ENCODE measurements around the gene P2RY8.
"Not testable (repeated sequence)": the region's sequence is repeated elsewhere in the genome, so short reads cannot be mapped to it uniquely, and the experiment has no call there.

The P2RY8 gene

GRCh38 chrX:1475481-1475880 is 61.5 kb downstream of the P2RY8 start:
- H3K27ac ChIP-seq = peak overlapping the region; percentile 9
- TF ChIP-seq CTCF (IDR thresholded peaks at IDR 0.05) = no peak
- no peaks in the 10 kb centered on the region for H3K36me3 ChIP-seq
- H3K4me1 ChIP-seq (ENCODE audit: control insufficient read depth in 1 of 2, insufficient read depth in 1 of 2, low read depth in 1 of 2, low read length in 1 of 2) = peaks cover 23 to 28% of the 10 kb centered on the region in 2 experiments
- H3K9me3 ChIP-seq = no peaks in the 10 kb centered on the region
- H3K27me3 ChIP-seq = no peaks in the 10 kb centered on the region
- H3K4me3 ChIP-seq (ENCODE audit: low read depth in 1 of 2, low read length in 1 of 2) = no peak overlapping the region

- peaks cover 23 to 28% of the 10 kb centered on the region in 2 experiments for H3K4me1 ChIP-seq (ENCODE audit: control insufficient read depth in 1 of 2, insufficient read depth in 1 of 2, low read depth in 1 of 2, low read length in 1 of 2)
- not testable (repeated sequence) for H3K27me3 ChIP-seq; H3K36me3 ChIP-seq; H3K4me3 ChIP-seq (ENCODE audit: low read depth in 1 of 2, low read length in 1 of 2); H3K9me3 ChIP-seq; H3K27ac ChIP-seq
Observed at GRCh38 chrX:1474593-1474992, 62.4 kb downstream of the P2RY8 start.

GRCh38 chrX:1472975-1473374 is 64.0 kb downstream of the P2RY8 start:
- H3K36me3 ChIP-seq = no peaks in the 10 kb centered on the region
- no peak for TF ChIP-seq CTCF (IDR thresholded peaks at IDR 0.05)
- no peaks in the 10 kb centered on the region for H3K27me3 ChIP-seq
- H3K4me1 ChIP-seq (ENCODE audit: control insufficient read depth in 1 of 2, insufficient read depth in 1 of 2, low read depth in 1 of 2, low read length in 1 of 2) = peaks cover 15 to 19% of the 10 kb centered on the region in 2 experiments
- H3K9me3 ChIP-seq = no peaks in the 10 kb centered on the region
- no peak overlapping the region for H3K27ac ChIP-seq
- H3K4me3 ChIP-seq (ENCODE audit: low read depth in 1 of 2, low read length in 1 of 2) = no peak overlapping the region

- Histone ChIP-seq H3K36me3 (peaks cover 30% of the 10 kb centered on the region), H3K4me3 (ENCODE audit: low read depth in 1 of 2, low read length in 1 of 2) (no peak overlapping the region), H3K27ac (peak overlapping the region; percentile 86), H3K4me1 (ENCODE audit: control insufficient read depth in 1 of 2, insufficient read depth in 1 of 2, low read depth in 1 of 2, low read length in 1 of 2) (peaks cover 26 to 33% of the 10 kb centered on the region in 2 experiments), H3K27me3 (no peaks in the 10 kb centered on the region), H3K9me3 (no peaks in the 10 kb centered on the region)
- TF ChIP-seq CTCF (IDR thresholded peaks at IDR 0.05) = no peak
Observed at GRCh38 chrX:1468250-1468772, 68.7 kb downstream of the P2RY8 start.

- Histone ChIP-seq H3K36me3 (peaks cover 34% of the 10 kb centered on the region), H3K9me3 (no peaks in the 10 kb centered on the region), H3K27ac (peak overlapping the region; percentile 86), H3K4me1 (ENCODE audit: control insufficient read depth in 1 of 2, insufficient read depth in 1 of 2, low read depth in 1 of 2, low read length in 1 of 2) (peaks cover 26 to 32% of the 10 kb centered on the region in 2 experiments), H3K27me3 (no peaks in the 10 kb centered on the region), H3K4me3 (ENCODE audit: low read depth in 1 of 2, low read length in 1 of 2) (peak overlapping the region; percentile 10 to 39)
- TF ChIP-seq CTCF (IDR thresholded peaks at IDR 0.05) = no peak
Observed at GRCh38 chrX:1466971-1467561, 69.9 kb downstream of the P2RY8 start.

- Histone ChIP-seq H3K27me3 (no peaks in the 10 kb centered on the region), H3K4me1 (ENCODE audit: control insufficient read depth in 1 of 2, insufficient read depth in 1 of 2, low read depth in 1 of 2, low read length in 1 of 2) (peaks cover 20 to 25% of the 10 kb centered on the region in 2 experiments), H3K9me3 (no peaks in the 10 kb centered on the region), H3K36me3 (peaks cover 34% of the 10 kb centered on the region), H3K4me3 (ENCODE audit: low read depth in 1 of 2, low read length in 1 of 2) (peak overlapping the region in 1 of 2 experiments; percentile 39), H3K27ac (peak overlapping the region; percentile 86)
- TF ChIP-seq CTCF (IDR thresholded peaks at IDR 0.05) = no peak
Observed at GRCh38 chrX:1466232-1466661, 70.7 kb downstream of the P2RY8 start.

All from neutrophil (primary cell).